OCI-M2 (cell line): Measurements from ENCODE around the gene ZBTB16.

ENCODE experiments used
- DNase-seq: peaks from one replicate; lab custom pipeline; 2025; ENCODE audit not compliant: unreplicated experiment; lab: John Stamatoyannopoulos, UW

The ZBTB16 gene

GRCh38 chr11:114059278-114059983 lies at the start of gene ZBTB16:
Gene ZBTB16 (plus strand): TSS chr11:114059711. CDS start chr11:114063301, 3,590 bp downstream.
- no peak for DNase-seq

- no peak for DNase-seq
These were observed 48.6 kb upstream of the ZBTB16 start for GRCh38 chr11:114010931-114011330.

- no peak for DNase-seq
These were observed 48.1 kb upstream of the ZBTB16 start for GRCh38 chr11:114011443-114011842.

GRCh38 chr11:114015117-114015516 lies 44.4 kb upstream of the ZBTB16 start:
- no peak for DNase-seq

- no peak for DNase-seq
These were observed 42.5 kb upstream of the ZBTB16 start for GRCh38 chr11:114016986-114017385.

GRCh38 chr11:114017723-114018122 lies 41.8 kb upstream of the ZBTB16 start:
- DNase-seq: no peak

GRCh38 chr11:114019046-114019445 lies 40.5 kb upstream of the ZBTB16 start:
- DNase-seq: no peak

- DNase-seq: no peak
These were observed 39.9 kb upstream of the ZBTB16 start for GRCh38 chr11:114019574-114019973.

GRCh38 chr11:114025329-114025907 lies 34.1 kb upstream of the ZBTB16 start:
- DNase-seq: no peak

GRCh38 chr11:114026355-114026754 lies 33.2 kb upstream of the ZBTB16 start:
- no peak for DNase-seq

- DNase-seq: no peak
These were observed 32.1 kb upstream of the ZBTB16 start for GRCh38 chr11:114027391-114027790.

GRCh38 chr11:114027926-114028325 lies 31.6 kb upstream of the ZBTB16 start:
- DNase-seq: no peak

- no peak for DNase-seq
These were observed 28.1 kb upstream of the ZBTB16 start for GRCh38 chr11:114031246-114031966.

GRCh38 chr11:114031967-114032320 lies 27.6 kb upstream of the ZBTB16 start:
- no peak for DNase-seq

- DNase-seq: no peak
These were observed 26.4 kb upstream of the ZBTB16 start for GRCh38 chr11:114033066-114033465.

- no peak for DNase-seq
These were observed 25.9 kb upstream of the ZBTB16 start for GRCh38 chr11:114033572-114033971.

- DNase-seq: no peak
These were observed 24.6 kb upstream of the ZBTB16 start for GRCh38 chr11:114034956-114035355.

- no peak for DNase-seq
These were observed 23.2 kb upstream of the ZBTB16 start for GRCh38 chr11:114036147-114036811.

GRCh38 chr11:114036958-114037357 lies 22.6 kb upstream of the ZBTB16 start:
- DNase-seq: no peak

GRCh38 chr11:114039551-114039950 lies 20.0 kb upstream of the ZBTB16 start:
- DNase-seq: no peak

GRCh38 chr11:114040706-114041211 lies 18.8 kb upstream of the ZBTB16 start:
- no peak for DNase-seq

- no peak for DNase-seq
These were observed 17.3 kb upstream of the ZBTB16 start for GRCh38 chr11:114042234-114042633.
